C4-2B (cell line): ENCODE data around the gene TRUB2.

Experiments
- H3K27ac ChIP-seq: fragments of 450-650 bp; 2 replicates; pipeline ENCODE4 v1.5.1; 2017
- CTCF ChIP-seq: fragments of 450-650 bp; conservative IDR thresholded peaks from 2 replicates; pipeline ENCODE4 v1.5.1; 2017; ENCODE audit warnings: mild to moderate bottlenecking
- ZFX ChIP-seq: fragments of 450-650 bp; IDR thresholded peaks from 2 replicates; pipeline ENCODE4 v1.6.1; 2017

TRUB2 gene

DNA sequence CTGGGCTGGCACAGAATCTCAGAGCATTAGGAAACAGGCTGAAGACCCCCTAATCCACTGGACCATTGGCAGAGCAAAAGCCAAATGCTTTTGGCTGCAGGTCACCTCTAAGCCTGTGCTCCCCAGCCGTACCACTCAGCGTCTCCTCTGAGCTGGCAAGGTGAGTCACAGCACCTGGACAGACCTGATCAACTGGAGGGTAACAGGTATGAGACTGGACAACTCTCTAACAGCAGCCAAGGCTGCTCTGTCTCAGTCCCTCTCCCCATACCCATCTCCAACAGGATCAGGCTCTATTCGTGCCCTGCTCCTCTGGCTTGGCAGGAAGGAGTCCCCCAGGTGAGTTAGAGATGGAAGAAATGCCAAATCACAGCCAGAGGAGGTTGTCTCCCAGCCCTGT is 51.1 kb downstream of the TRUB2 start:
- peak overlapping the region; percentile 25 for H3K27ac ChIP-seq
- TF ChIP-seq CTCF (no peak), ZFX (no peak)

GRCh38 chr9:128266868-128267590 is 55.2 kb downstream of the TRUB2 start:
- TF ChIP-seq ZFX (no peak), CTCF (no peak)

DNA sequence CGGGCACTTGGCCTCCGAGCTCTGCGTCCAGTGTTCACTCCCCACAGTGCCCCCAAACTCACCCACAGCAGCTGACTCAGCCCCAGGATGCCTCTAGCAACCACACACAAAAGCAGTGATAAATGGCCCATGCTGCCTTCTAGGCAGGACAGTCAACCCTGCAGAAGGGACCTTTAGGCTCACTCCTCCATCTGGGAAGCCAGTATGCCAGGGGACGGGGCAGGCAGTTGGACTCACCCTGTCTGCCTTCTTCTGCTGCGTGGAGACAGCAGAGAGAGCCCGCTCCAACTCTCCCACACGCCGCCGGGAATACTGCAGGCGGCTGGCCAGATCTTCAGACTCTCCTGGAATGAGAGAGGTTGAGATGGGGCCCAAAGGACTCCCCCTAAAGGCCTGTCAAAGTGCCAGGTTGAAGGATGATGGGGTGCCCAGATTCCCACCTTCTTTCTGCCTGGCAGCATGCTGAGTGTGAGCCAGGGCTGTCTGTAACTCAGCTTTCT is 56.8 kb downstream of the TRUB2 start:
- no peak for TF ChIP-seq ZFX
- no peak for TF ChIP-seq CTCF
- H3K27ac ChIP-seq: no peak overlapping the region

More at GRCh38 chr9:128266868-128267590, 55.2 kb downstream of the TRUB2 start:
- no peak overlapping the region for H3K27ac ChIP-seq

DNA sequence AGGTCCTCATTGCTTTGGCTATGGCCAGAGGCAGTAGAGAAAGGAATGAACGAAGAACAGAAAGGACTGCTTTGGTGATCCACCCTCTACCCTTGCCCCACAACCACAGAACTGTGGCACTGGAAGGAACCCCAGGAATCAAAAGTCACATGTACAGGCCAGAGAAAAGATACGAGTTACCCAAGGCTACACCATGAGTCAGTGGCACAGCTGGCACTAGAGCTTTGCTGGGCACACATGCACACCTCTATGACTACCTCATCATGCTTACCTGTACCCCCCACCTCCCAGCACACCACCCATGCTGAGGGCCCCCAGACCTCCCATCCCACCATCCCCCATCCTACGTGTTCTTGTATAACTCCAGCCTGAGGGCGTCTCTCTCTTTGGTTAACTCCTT is 59.6 kb downstream of the TRUB2 start:
- TF ChIP-seq ZFX: no peak
- TF ChIP-seq CTCF: no peak
- no peak overlapping the region for H3K27ac ChIP-seq

GRCh38 chr9:128260340-128260739 is 61.9 kb downstream of the TRUB2 start:
- H3K27ac ChIP-seq: no peak overlapping the region
- TF ChIP-seq CTCF: no peak

DNA sequence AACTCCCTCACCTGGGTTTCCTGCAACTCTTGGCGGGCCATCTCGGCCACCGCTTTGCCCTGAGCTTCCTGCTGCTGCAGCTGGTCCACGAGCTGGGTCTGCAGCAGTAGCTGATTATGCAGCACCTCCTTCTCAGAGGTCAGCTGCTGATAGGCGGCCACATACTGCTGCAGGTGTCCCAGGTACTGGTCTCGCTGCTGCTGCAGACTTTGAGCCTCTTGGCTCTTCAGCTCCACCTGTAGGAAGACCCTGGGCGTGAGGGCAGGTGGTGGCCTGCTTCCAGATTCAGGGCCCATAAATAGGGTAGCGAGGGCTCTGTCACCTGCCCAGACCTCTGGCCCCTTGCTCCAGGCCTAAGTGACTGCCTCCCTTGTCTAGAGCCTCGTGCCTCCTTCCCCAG is 63.1 kb downstream of the TRUB2 start:
- H3K27ac ChIP-seq: no peak overlapping the region
- no peak for TF ChIP-seq ZFX
- TF ChIP-seq CTCF: no peak

GRCh38 chr9:128258326-128258725 is 63.9 kb downstream of the TRUB2 start:
- H3K27ac ChIP-seq: no peak overlapping the region

More at GRCh38 chr9:128258326-128258725, 63.9 kb downstream of the TRUB2 start:
- TF ChIP-seq ZFX (no peak), CTCF (no peak)
